ENCODE measurements around the gene PARD3B.

GRCh38 chr2:205232086-205232485 lies 686.8 kb downstream of the PARD3B start:
- TF ChIP-seq CTCF (IDR thresholded peaks at IDR 0.05; ENCODE audit: insufficient read depth, low read length, poor library complexity, severe bottlenecking) (no peak), EZH2phosphoT487 (conservative IDR thresholded peaks at IDR 0.05; ENCODE audit: low read length) (no peak)

Data from SU-DHL-6 (cell line).